Peyer's patch (tissue), 4 donors: ENCODE data around the gene RAB38. TPM values are rescaled to one million over a fixed set of nuclear protein-coding genes. Genes with fewer than 3 reads are reported as not detected.

Source experiments
- DNase-seq, 3 donors: peaks; one replicate each; pipeline ENCODE4 v3.0.0-alpha.2; 2017 to 2019
- H3K27ac ChIP-seq, 4 donors: fragments of 200-600 bp; sonication (generic); one replicate each; pipeline ENCODE4 v1.5.1; 2016 to 2019
- H3K27me3 ChIP-seq, 2 donors: fragments of 200-600 bp; sonication (generic); one replicate each; pipeline ENCODE4 v1.5.1; 2019
- H3K36me3 ChIP-seq, 3 donors: fragments of 200-600 bp; sonication (generic); one replicate each; pipeline ENCODE4 v1.5.1; 2016 to 2019
- H3K4me1 ChIP-seq, 4 donors: fragments of 200-600 bp; sonication (generic); one replicate each; pipeline ENCODE4 v1.5.1; 2016 to 2019
- H3K4me3 ChIP-seq, 4 donors: fragments of 200-600 bp; sonication (generic); 1 replicate in 3 of 4; 2 replicates in 1 of 4; pipeline ENCODE4 v1.5.1; 2016 to 2019; ENCODE audit warnings: mild to moderate bottlenecking in 1 of 4
- H3K9me3 ChIP-seq, 4 donors: fragments of 200-600 bp; sonication (generic); one replicate each; pipeline ENCODE4 v1.5.1; 2016 to 2019; ENCODE audit warnings: mild to moderate bottlenecking in 1 of 4
- CTCF ChIP-seq, 6 experiments: fragments of 450-650 bp in 4 of 6; fragments of 200-600 bp in 2 of 6; sonication (generic) in 1 of 6; IDR thresholded peaks; one replicate each; pipeline ENCODE4 v1.5.1; 2017 to 2019; ENCODE audit warnings: antibody characterized with exemption in 6 of 6, mild to moderate bottlenecking in 3 of 6, moderate library complexity in 1 of 6
- POLR2A ChIP-seq, 2 donors: fragments of 450-650 bp; IDR thresholded peaks; one replicate each; pipeline ENCODE4 v1.5.1; 2017; ENCODE audit warnings: antibody characterized with exemption in 2 of 2, mild to moderate bottlenecking in 2 of 2, moderate library complexity in 2 of 2
- total RNA-seq, 4 donors: library from RNA; depleted of rRNA; stranded (reverse); fragments of >200 nt; gene quantifications; one replicate each; pipeline ENCODE4 v1.1.0, GENCODE V29; 2016

RAB38 gene
- total RNA-seq, 4 donors from 2014 or later, result 3.7 to 6.6 (median 6.3) TPM; not detected in 1

GRCh38 chr11:88179971-88180629 lies 4.9 kb upstream of the RAB38 start:
- H3K36me3 ChIP-seq, result no peaks in the 10 kb centered on the region
- H3K27me3 ChIP-seq, result no peaks in the 10 kb centered on the region
- no peak for TF ChIP-seq POLR2A (IDR thresholded peaks at IDR 0.05)
- no peak for TF ChIP-seq CTCF (IDR thresholded peaks at IDR 0.05)
- no peak overlapping the region for H3K4me3 ChIP-seq
- H3K27ac ChIP-seq, result no peak overlapping the region
- no peaks in the 10 kb centered on the region for H3K9me3 ChIP-seq
- no peak for DNase-seq
- peaks cover 0 to under 1% (median 0%) of the 10 kb centered on the region in 4 donors for H3K4me1 ChIP-seq

GRCh38 chr11:88179141-88179540 lies 3.9 kb upstream of the RAB38 start:
- H3K4me3 ChIP-seq, result no peak overlapping the region
- no peak for TF ChIP-seq POLR2A (IDR thresholded peaks at IDR 0.05)
- no peak for TF ChIP-seq CTCF (IDR thresholded peaks at IDR 0.05)
- H3K27me3 ChIP-seq, result no peaks in the 10 kb centered on the region
- H3K27ac ChIP-seq, result no peak overlapping the region
- H3K36me3 ChIP-seq, result no peaks in the 10 kb centered on the region
- no peak for DNase-seq
- no peaks in the 10 kb centered on the region for H3K9me3 ChIP-seq
- peaks cover 0 to 6% (median 4%) of the 10 kb centered on the region in 4 donors for H3K4me1 ChIP-seq

- Histone ChIP-seq H3K9me3 (no peaks in the 10 kb centered on the region), H3K4me1 (peaks cover 0 to 7% (median 6%) of the 10 kb centered on the region in 4 donors), H3K27ac (no peak overlapping the region), H3K36me3 (no peaks in the 10 kb centered on the region), H3K27me3 (no peaks in the 10 kb centered on the region), H3K4me3 (no peak overlapping the region)
- TF ChIP-seq CTCF (IDR thresholded peaks at IDR 0.05), result no peak
- TF ChIP-seq POLR2A (IDR thresholded peaks at IDR 0.05), result no peak
- no peak for DNase-seq
Observed at GRCh38 chr11:88178191-88178590, 2.9 kb upstream of the RAB38 start.

GRCh38 chr11:88175569-88176075 lies 379 bp upstream of the RAB38 start:
- no peak for TF ChIP-seq CTCF (IDR thresholded peaks at IDR 0.05)
- no peak for TF ChIP-seq POLR2A (IDR thresholded peaks at IDR 0.05)
- Histone ChIP-seq H3K36me3 (no peaks in the 10 kb centered on the region), H3K4me1 (peaks cover 0 to 7% (median 6%) of the 10 kb centered on the region in 4 donors), H3K27ac (peak overlapping the region in 2 of 4 donors; percentile 48 to 67), H3K4me3 (peak overlapping the region; percentile 26 to 55 (median 42)), H3K9me3 (no peaks in the 10 kb centered on the region), H3K27me3 (no peaks in the 10 kb centered on the region)
- DNase-seq, result no peak

- no peaks in the 10 kb centered on the region for H3K27me3 ChIP-seq
- H3K27ac ChIP-seq, result no peak overlapping the region
- peaks cover 0 to 7% (median 6%) of the 10 kb centered on the region in 4 donors for H3K4me1 ChIP-seq
- no peak for DNase-seq
- no peaks in the 10 kb centered on the region for H3K36me3 ChIP-seq
- H3K4me3 ChIP-seq, result no peak overlapping the region
- TF ChIP-seq CTCF (IDR thresholded peaks at IDR 0.05) (no peak), POLR2A (IDR thresholded peaks at IDR 0.05) (no peak)
- no peaks in the 10 kb centered on the region for H3K9me3 ChIP-seq
Observed at GRCh38 chr11:88173956-88174355, 1.3 kb downstream of the RAB38 start.
